Endometrial microvascular endothelial cells (primary cell): ENCODE measurements around the gene TLR1. TPM values are rescaled to one million over a fixed set of nuclear protein-coding genes. Genes with fewer than 3 reads are reported as not detected.
"Not testable (repeated sequence)": the region's sequence is repeated elsewhere in the genome, so short reads cannot be mapped to it uniquely, and the experiment has no call there.

ENCODE experiments used
- in situ Hi-C: cut with HindIII; loops from 2 replicates; pipeline ENCODE4 v1.10.0; 2017; ENCODE audit warnings: low sequenced_read_pairs, low pct_unique_long_range_greater_than_20kb; ENCODE audit errors: inconsistent ontology term
- total RNA-seq: library from RNA; depleted of rRNA; stranded (reverse); fragments of >200 nt; gene quantifications from one replicate; pipeline ENCODE4 v1.2.3, GENCODE V29; 2015; ENCODE audit errors: inconsistent ontology term

The TLR1 gene
- total RNA-seq, 1 donor from 2014 or later = 2.7 TPM

DNA sequence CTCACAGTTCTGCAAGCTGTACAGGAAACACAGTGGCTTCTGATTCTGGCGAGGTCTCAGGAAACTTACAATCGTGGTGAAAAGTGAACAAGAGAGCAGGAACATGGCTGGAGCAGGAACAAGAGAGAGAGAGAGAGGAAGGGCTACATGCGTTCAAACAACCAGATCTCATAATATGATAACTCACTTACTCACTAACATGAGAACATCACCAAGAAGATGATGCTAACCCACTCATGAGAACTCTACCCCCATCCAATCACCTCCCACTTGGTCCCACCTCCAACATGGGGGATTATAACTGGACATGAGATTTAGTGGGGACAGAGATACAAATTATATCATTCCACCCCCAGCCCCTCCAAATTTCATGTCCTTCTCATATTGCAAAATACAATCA lies 9.8 kb upstream of the TLR1 start:
- in situ Hi-C loops = no loop called here

DNA sequence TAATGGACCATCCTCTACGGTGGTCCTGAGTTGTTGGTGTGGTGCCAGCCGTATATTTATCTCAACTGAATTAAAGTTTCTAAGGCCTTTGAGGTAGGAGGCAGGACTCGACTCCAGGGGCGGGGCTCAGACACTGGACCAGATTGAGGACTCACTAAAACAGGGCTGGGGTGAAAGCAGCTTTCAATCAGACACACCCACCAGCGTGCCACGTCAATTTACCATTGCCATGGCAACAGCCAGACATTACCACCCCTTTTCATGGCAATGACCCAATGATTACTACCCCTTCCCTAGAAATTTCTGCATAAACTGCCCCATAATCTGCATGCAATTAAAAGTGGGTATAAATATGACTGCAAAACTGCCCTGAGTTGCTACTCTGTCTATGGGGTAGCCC lies 6.7 kb upstream of the TLR1 start:
- in situ Hi-C loops = no loop called here

DNA sequence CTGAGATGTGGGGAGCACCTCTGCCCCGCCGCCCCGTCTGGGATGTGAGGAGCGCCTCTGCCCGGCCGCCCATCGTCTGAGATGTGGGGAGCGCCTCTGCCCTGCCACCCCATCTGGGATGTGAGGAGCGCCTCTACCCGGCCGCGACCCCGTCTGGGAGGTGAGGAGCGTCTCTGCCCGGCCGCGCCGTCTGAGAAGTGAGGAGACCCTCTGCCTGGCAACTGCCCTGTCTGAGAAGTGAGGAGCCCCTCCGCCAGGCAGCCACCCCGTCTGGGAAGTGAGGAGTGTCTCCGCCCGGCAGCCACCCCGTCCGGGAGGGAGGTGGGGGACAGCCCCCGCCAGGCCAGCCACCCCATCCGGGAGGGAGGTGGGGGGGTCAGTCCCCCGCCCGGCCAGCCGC lies 2.9 kb upstream of the TLR1 start:
- in situ Hi-C loops = not testable (repeated sequence)

DNA sequence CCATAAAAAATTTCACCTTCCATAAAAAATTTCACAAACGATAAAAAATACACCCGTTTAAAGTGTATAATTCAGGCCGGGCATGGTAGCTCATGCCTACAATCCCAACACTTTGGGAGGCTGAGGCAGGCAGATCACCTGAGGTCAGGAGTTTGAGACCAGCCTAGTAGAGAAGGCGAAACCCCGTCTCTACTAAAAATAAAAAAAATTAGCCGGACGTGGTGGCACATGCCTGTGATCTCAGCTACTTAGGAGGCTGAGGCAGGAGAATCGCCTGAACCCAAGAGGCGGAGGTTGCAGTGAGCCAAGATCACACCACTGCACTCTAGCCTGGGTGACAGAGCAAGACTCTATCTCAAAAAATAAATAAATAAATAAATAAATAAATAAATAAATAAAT lies 1.7 kb upstream of the TLR1 start:
- in situ Hi-C loops = not testable (repeated sequence)

DNA sequence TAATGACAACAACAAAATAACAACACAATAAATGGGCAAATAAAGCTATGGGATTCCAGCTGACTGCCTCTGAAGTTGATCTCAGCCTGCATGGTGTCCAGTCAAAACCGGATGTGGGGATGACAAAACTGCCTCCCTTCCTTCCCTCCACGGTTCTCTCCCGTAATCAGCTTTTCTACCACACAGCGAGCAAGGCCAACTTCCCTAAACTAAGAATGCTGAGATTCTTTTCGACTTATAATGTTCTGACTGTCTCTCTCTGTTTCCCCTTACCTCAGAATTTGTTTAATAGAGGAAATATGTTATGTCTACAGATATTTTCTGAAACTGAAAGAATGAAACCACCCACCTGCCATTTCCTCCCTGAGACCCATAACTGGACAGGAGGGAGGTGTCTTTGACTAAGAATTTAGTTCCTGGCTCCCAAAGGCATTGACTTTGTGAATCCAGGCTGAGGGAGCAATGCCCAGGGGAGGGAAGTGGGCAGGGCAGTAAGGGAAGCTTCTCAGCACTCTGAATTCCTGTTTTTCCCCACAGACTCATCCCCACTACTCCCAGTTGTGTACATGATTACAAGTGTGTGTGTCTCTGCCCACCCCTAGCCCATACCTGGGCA lies 1.0 kb upstream of the TLR1 start:
- in situ Hi-C loops = no loop called here

DNA sequence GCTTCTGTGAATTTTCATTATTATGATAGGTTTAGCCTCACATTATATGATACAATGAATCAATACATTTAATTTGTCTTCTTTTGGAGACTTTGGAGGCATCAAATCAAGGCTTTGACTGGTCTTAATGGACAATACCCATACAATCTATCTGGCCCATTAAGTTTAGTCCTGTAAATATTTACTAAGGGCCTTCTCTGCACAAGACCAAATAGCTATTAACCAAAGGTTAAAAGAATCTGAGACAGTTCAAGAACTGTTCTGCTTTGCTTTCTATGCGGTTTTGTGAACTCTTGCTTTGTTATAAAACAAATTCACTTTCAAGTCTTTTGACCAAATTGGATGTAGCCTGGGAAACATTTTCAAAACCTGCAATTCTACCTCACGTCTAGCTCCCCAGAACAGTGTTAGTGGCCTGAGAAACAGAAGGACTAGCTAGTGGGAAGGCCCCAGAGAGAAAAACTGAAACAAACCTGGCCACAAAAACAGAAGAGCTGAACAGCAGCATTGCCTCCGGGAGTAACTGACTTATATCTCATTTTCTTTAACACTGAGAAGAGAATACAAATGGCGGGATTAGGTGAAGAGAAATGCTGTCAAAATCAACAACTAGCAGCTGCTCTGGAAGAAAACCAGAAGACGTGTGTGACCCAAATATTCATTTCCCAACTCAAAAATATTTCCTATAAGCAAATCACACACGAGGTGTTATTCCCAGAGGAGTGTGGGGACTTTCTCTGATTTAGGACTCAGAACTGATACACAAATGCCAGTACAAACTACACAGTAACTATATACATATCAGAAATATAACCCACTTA lies 548 bp downstream of the TLR1 start:
- in situ Hi-C loops = no loop called here

DNA sequence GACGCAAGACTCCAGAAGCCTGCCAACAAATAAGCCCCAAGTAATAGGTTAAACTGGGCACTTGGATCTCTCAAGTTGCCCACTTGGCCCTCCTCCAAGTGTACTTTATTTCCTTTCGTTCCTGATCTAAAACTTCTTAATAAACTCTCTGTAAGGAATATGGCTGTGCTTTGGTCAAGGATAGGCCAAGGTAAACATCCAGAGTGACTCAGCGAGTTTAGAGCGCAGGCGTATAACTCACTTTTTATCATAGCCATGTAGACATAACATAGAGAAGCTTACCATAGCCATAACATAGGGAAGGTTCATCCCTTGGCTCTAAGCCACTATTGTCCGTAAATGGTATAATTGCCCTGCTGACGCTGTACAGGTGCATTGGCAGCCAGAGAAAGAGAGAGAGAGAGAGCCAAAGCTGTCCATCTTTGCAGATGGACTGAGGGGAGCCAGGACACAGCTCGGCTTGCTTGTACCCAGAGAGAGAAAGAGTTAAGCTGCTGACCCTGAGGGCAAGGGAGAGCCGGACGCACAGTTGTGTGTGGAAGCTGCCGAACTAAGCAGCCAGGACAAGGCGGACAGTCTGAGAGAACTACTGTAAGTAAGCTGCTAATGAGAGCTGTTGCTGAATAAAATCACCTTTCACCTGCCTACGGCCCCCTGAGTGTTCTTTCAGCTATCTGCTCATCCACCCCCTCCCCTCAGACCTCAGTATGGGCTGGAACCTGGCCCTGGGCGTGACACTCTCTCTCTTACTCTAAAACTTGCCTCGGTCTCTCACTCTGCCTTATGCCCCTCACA lies 1.8 kb downstream of the TLR1 start:
- in situ Hi-C loops = no loop called here

DNA sequence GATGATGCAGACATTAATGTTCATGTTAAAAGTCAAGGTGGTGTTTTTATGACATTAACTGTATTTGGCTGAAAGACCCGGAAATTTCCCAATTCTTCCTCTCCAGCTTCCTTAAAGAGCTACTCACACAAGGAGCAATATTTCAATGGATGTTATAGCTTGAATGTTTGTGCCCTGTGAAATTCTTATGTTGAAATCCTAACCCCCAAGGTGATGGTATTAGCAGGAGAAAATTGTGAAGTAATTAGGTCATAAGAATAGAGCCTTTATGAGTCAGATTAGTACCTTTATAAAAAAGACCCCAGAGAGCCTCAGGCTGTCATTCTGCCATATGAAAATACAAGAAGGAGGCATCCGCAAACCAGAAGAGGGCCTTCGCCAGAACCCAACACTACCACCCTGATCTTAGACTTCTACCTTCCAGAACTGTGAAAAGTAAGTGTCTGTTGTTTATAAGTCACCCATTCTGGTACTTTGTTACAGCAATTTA lies 3.6 kb downstream of the TLR1 start:
- in situ Hi-C loops = no loop called here

DNA sequence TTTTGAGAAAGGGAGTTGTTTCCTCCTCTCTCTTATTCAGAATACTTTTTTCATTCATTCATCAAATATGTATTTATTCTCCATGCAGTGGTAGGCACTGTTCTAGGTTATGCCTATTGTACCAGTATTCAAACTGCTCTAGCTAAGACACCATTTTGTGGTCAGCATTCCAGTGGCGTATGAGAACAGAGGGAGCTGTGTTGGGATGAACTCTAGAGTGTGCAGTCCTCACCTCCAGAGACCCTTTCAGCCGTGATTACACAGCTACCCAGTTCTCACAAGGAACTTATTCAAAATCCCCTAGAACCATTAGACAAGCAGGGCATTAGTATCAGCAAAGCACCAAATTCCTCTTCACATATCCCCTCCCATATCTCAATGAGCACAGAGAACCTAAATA lies 4.2 kb downstream of the TLR1 start:
- in situ Hi-C loops = no loop called here

DNA sequence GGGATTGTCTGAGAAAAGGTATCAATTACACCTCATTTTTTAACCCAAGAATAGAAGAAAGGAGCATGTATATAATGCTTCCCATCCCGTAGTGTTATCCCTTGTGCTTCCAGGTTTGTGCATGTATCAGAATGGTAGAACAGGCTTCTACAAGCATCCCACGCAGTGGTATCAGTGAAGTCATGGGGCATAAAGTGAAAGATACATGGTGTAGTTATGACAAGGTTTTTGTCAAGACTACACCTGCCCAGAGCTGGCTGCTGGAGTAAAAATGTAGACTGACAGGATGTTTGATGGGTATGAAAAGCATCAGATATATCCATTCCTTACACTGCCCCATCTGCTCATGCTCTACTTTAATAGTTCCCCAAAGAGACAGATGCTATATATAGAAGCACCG lies 9.5 kb downstream of the TLR1 start:
- in situ Hi-C loops = no loop called here

DNA sequence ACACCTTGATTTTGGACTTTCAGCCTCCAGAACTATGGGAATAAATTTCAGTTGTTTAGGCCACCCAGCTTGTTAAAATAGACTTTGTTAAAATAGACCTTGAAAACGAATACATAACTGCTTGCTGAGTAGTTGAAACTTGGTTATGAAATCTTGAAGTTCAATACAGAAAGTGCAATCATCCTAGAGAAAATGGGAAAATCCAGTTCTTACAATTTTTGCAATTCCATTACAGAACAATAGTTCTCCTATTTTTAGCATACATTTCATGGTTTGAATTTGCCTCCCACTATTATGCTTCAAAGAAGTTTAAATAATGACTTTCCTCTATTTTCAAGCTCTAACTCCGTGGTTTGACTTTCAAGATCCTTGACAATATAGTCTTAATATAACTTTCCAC lies 10.5 kb downstream of the TLR1 start:
- in situ Hi-C loops = no loop called here

DNA sequence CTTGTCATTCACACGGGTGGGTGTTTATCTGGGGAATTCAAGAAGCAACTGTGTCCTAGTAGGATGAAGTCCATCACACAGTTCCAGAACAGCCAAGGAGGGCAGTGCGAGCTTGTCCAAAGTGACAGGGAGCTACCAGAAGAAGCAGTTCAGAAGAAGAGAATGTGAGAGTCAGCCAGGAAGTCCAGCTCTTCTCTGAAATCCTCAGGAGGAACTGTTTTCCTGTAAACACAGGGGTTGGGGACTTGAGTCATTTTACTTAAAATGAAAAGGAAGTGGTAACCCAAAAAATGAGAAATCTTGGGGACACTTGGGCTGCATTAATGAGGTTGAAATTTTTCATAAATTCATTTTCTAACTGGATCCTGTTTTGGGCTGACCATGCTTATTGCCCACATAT lies 13.6 kb downstream of the TLR1 start:
- in situ Hi-C loops = no loop called here

DNA sequence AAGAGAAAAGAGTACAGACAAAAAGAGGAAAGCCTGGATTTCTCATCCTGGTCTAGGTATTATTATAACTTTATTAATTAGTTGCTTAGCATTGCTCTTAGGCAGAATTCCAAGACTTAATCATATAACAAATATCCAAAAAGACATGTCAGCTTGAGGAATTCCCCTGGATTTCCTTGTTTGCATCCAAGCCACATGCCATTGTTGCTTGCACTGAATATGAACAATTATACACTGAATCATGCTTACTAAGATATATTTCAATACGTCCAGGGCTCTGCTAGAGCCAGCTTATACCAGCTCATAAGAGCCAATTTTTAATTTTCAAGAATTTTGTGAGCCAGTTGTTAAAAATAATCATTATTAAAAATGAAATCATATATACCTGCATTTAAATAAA lies 16.3 kb downstream of the TLR1 start:
- in situ Hi-C loops = no loop called here

DNA sequence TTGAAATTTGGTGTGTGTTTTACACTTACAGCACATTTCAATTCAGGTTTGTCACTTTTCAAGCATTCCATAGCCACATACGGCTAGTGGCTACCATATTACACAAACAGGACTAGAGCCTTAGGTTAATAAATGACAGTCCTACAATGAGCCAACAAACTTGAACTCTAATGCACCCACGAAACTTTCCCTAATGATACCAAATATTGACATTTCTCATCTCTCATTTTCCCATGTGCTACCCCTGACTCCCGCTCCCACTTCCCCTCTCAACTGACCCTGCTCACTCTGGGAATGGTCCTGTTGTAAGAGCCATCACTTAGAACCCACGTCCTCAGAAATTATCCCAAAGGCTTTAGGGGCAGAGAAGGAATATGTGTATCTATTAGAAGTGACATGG lies 16.9 kb downstream of the TLR1 start:
- in situ Hi-C loops = no loop called here

DNA sequence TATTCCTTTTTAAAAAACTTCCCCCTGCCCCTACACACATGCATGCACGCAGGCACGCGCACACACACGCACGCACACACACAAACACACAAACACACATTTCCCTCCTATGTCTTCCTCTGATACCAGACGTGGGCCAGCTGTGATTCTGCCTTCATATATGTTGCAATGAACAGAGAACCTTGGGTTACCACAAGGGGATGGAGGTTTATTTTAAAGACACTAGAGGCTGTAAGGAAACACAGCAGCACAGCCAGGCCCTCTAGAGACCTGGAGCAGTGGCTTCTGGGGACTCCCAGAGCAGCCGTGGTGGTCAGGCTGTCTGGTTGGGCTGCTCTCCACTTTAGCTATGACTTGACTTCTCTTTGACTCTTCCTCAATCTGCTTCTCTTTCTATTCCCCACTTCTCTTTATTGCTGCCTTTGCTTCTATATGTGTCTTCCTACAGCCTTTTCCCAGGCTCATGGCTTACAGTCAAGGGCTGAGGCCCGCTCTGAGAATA lies 18.6 kb downstream of the TLR1 start:
- in situ Hi-C loops = no loop called here

DNA sequence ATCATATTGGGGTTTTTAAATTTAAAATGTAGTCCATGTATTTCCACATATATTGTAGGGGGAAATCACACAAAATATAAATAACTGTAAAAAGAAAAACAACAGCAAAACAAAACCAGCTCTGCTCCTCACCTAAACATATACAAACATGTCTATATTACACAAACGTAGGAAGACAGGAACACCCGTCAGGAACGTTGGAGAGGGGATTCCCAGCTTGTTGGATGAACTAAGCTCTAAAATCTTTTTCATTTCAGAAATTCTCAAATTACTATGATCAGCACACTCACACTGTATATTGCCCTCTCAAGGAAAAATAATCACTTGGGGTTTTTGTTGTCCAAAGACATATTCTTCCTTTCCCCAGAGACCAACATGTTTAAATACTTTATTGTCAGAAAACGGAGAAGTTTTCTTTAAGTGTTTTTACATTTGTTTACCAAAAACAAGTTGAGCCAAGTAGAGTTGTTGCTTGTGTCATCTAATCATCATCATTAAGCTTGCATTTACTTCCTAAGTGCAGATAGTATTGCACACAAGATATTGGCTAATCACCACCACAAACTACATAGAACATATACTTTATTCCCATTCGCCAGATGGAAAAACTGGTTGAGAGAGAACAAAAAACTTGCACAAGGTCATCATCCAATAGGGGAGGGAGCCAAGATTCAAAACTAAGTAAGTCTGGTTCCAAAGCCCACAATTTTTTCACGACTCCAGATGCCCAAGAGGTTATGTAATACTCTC lies 19.4 kb downstream of the TLR1 start:
- in situ Hi-C loops = no loop called here

DNA sequence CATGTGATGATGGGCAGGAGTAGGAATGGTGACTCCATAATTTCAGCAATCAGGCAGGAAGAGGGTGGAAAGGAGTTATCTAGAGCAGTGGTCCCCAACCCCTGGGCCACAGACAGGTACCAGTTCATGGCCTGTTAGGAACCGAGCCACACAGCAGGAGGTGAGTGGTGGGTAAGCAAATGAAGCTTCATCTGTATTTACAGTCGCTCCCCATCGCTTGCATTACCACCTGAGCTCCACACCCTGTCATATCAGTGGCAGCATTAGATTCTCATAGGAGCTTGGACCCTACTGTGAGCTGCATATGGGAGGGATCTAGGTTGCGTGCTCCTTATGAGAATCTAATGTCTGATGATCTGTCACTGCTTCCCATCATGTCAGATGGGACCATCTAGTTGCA lies 20.4 kb downstream of the TLR1 start:
- in situ Hi-C loops = no loop called here

DNA sequence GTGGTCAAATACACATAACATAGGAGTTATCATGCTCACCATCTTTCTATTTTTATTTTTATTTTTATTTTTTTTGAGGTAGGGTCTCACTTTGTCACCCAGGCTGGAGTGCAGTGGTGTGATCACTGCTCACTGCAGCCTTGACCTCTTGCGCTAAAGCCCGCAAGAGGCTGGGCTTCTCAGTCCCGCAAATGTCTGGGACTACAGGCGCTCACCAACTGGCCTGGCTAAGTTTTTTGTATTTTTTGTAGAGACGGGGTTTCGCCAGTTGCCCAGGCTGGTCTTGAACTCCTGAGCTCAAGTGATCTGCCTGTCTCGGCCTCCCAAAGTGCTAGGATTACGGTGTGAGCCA lies 21.5 kb downstream of the TLR1 start:
- in situ Hi-C loops = no loop called here

DNA sequence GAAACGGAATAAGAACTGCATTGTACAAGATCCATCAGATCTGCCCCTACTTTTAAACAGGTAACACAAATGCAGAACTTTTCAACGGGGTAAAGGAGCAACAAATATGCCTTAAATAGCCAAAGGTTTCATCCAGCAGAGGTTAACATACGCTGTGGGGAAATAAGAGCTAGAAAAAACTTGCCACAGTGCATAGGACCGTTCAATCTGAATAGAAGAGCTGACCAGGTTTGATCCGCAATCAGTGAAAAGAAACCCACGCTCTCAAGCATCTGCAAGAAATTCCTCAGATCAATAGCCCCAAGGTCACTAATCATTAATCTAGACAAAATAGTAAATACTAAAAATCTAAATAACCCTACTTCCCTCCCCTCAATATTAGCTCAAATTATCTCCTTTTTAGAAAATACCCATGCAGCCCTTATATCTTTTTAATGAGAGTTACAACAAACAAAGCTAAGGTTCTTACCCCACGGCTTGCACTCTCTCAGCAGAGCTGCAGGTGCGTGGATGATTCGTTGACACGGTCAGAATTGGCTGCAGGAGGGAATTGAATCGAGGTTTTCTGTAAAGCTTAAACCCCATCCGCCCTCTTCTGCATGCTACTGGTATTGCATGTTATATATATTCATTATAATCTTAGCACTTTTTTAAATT lies 22.0 kb downstream of the TLR1 start, which contains the start of gene TLR10:
Gene TLR10, minus strand, starts transcription at position 539 of the 657 bp plus-strand sequence. CDS start 7,400 bp downstream, outside the sequence.
- in situ Hi-C loops = no loop called here
